GM12864 (cell line): ENCODE results near the gene FNDC8.

Experiments
- DNase-seq: peaks from one replicate; pipeline ENCODE4 v3.0.0-alpha.2; 2011; ENCODE audit warnings: low read depth
- H3K4me3 ChIP-seq: 2 replicates; pipeline ENCODE4 v1.5.1; 2011; ENCODE audit warnings: mild to moderate bottlenecking, low read depth, low read length, control low read depth
- CTCF ChIP-seq: IDR thresholded peaks from 2 replicates; pipeline ENCODE4 v1.5.1; 2011; ENCODE audit warnings: low read depth, mild to moderate bottlenecking, moderate library complexity, low read length, control low read depth, inconsistent platforms; ENCODE audit errors: missing control alignments

FNDC8 gene

DNA sequence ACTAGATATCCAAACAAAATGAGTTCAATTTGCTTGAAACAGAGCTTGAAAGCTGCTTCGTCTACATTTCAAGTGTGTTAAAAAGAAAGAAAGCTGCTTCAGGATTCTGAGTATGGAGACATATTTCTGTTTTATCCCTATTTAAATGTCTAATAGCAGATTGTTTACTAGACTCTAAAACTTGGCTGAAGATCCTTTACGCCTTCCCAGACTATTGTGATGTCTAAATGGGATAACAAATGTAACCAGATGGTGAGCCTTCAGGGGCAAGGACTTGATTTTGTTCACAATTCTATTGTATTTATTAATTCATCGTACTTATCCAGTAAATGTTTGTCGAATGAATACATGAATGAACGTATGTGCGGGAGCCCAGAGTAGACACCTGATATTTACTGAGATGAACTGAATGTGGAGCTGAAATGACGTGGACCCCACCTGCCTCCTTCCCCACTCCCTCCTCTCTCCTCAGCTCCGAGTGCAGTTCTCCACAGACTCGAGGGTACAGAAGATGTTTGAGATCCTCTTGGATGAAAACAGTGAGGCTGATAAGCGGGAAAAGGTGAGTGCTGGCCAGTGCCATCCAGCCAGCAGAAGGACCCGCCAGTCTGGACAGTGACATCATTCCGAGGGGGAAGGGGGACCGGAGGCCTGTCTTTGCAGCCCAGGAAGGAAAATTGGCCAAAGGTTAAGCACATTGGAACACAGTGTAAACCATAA is 31.2 kb downstream of the FNDC8 start:
- no peak for TF ChIP-seq CTCF
- DNase-seq, result no peak
- H3K4me3 ChIP-seq, result no peak overlapping the region

DNA sequence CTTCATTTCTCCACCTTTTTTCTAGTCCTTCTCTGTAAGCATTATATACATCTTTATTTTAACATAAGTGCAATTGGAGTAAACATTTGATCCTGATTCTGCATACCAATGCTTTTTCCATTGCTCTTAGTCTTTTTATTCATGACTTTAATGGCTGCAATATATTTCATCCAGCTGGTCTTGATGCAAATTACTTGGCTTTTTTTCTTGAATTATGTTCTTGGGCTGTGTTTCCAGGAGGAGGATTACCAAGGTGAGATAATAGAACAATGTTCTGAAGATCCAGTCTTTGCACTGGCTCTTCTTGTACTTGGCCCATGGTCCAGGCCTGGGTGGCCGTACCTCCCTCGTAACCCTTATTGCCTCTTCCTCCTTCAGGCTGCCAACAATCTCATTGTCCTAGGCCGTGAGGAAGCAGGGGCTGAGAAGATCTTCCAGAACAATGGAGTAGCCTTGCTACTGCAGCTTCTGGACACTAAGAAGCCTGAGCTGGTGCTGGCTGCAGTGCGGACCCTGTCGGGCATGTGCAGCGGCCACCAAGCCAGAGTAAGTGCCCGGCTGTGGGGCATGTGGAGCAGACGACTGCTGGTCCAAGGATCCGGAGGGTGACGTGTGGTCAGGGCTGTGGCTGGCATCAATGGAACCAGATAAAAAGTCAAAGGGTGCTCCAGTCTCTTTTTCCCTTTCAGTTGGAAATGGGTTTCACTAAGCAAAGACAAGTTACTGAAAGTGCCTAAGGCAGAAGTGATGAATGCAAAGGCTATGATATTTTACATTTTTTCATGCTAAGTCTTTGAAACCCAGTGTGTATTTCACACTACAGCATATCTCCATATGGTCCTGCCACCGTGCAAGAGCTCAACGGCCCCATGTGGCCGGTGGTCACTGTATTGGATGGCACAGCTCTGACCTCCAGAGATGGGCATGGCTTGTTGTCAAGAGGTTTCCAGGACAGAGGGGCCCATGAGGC is 33.1 kb downstream of the FNDC8 start:
- no peak for TF ChIP-seq CTCF
- H3K4me3 ChIP-seq, result no peak overlapping the region
- DNase-seq, result no peak

GRCh38 chr17:35155246-35155645 is 33.8 kb downstream of the FNDC8 start:
- DNase-seq, result no peak
- TF ChIP-seq CTCF, result no peak
- H3K4me3 ChIP-seq, result no peak overlapping the region

GRCh38 chr17:35159940-35160339 is 38.5 kb downstream of the FNDC8 start:
- TF ChIP-seq CTCF, result no peak
- no peak for DNase-seq
- H3K4me3 ChIP-seq, result no peak overlapping the region

DNA sequence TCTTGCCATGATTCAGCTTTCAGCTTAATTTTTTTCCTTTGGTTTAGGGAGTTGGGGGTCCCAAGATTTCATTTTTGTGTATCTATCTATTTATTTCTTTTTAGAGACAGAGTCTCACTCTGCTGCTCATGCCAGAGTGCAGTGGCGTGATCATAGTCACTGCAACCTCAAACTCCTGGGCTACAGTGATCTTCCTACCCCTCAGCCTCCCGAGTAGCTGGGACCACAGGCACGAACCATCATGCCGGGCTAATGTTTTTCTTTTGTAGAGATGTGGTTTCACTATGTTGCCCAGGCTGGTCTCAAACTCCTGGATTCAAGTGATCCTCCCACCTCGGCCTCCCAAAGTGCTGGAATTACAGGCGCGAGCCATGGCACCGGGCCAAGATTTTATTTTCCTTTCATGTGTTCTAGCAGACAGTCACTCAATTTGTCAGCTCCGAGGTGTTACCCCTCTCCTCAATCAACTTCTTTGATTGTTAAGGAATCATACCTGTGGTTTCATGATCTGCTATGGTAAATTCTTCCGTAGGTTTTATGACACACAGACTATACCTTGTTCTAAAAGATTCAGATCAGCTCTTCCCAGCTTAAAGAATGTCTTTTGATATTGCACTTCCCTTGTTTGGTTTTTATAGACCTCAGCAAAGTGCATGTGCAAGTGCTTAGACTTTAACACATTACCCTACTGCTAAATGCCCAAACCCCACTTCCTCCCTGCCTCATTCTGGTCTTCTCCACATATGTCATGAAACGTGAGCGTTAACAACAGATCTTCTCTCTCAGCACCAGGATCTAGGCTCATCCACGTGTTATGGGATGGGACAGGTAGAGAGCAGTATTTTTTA is 39.2 kb downstream of the FNDC8 start:
- TF ChIP-seq CTCF, result no peak
- H3K4me3 ChIP-seq, result no peak overlapping the region
- DNase-seq, result no peak

DNA sequence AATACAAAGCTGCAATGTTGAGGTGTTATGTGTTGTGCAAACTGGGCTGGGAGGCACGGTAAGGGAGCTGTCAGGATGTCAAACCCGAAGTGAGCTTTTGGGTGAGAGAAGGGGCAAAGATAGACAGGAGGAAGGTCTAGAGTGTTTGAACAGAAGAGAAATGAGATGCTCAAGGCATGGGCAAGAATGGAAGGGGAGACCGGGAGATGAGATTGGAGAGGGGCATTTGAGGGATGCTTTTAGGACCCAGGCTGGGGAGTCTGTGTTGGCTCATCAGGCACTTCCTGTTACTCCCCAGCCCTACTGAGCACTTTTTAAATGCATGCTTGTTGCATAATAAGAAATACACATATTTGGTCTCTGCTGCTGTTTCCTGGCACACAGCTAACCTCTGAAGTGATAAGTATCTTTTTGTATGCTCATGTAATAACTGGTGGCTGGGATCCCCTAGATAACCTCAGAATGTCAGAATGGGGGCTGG is 39.9 kb downstream of the FNDC8 start:
- H3K4me3 ChIP-seq, result no peak overlapping the region
- no peak for TF ChIP-seq CTCF
- no peak for DNase-seq
